Endothelial cell of umbilical vein (primary cell): ENCODE data around the gene SLC18A3. TPM values are rescaled to one million over a fixed set of nuclear protein-coding genes. Genes with fewer than 3 reads are reported as not detected.

Experiments
- BruUV-seq: library from RNA; stranded (reverse); fragments of 400-500 nt; replicated peaks from 2 replicates; lab custom pipeline; 2021; lab: Mats Ljungman, UMichigan
- CTCF ChIA-PET: fragments of 300-600, 350-600 bp; sonication (Branson Sonifier 250); formaldehyde crosslinking; loops from one replicate; lab custom pipeline; 2021; ENCODE audit warnings: antibody characterized with exemption, inconsistent platforms; lab: Charles Lee
- POLR2A ChIA-PET: fragments of 300-600, 350-600 bp; sonication (Branson Sonifier 250); formaldehyde crosslinking; loops from one replicate; lab custom pipeline; 2021; ENCODE audit warnings: antibody characterized with exemption, inconsistent platforms; lab: Charles Lee
- DNase-seq: peaks from one replicate; pipeline ENCODE4 v3.0.0-alpha.2; 2011; ENCODE audit warnings: low read depth, low spot score
- FAIRE-seq: peaks from 2 replicates; lab custom pipeline; 2011; peaks lifted over from hg19 to GRCh38; lab: Jason Lieb, UNC
- H2AFZ ChIP-seq: 2 replicates; pipeline ENCODE4 v1.6.0; 2012; ENCODE audit warnings: low read depth, low read length, control low read depth, inconsistent platforms
- H3K27ac ChIP-seq: 2 replicates; pipeline ENCODE4 v1.5.1; 2011; ENCODE audit warnings: low read depth, mild to moderate bottlenecking, control low read depth, low read length, moderate library complexity; ENCODE audit not compliant: insufficient read depth
- H3K27me3 ChIP-seq, 2 experiments: 2 replicates each; pipeline versions ENCODE4 v1.6.0 to v1.6.1; 2011; ENCODE audit warnings: low read length in 2 of 2, mixed read lengths in 1 of 2; ENCODE audit not compliant: control insufficient read depth in 2 of 2, insufficient read depth in 2 of 2
- H3K36me3 ChIP-seq, 2 experiments: 2 replicates in 1 of 2; 3 replicates in 1 of 2; pipeline ENCODE4 v1.5.1; 2011; ENCODE audit warnings: low read length in 2 of 2, mild to moderate bottlenecking in 1 of 2, moderate library complexity in 1 of 2; ENCODE audit not compliant: control insufficient read depth in 2 of 2, insufficient read depth in 2 of 2; ENCODE audit errors: extremely low read depth in 1 of 2
- H3K4me1 ChIP-seq: 3 replicates; pipeline ENCODE4 v1.5.1; 2011; ENCODE audit warnings: mild to moderate bottlenecking, low read length; ENCODE audit not compliant: control insufficient read depth, insufficient read depth; ENCODE audit errors: extremely low read depth
- H3K4me2 ChIP-seq: 2 replicates; pipeline ENCODE4 v1.6.1; 2011; ENCODE audit warnings: low read length, control low read depth, mixed read lengths; ENCODE audit not compliant: insufficient read depth
- H3K4me3 ChIP-seq, 3 experiments: fragments of 200-600 bp in 1 of 3; sonication (generic), shearing (Covaris generic) in 1 of 3; replicated peaks in 1 of 3; 2 replicates each; pipeline ENCODE4 v1.5.1; 2011 to 2016; ENCODE audit warnings: control low read depth in 3 of 3, low read length in 3 of 3, mild to moderate bottlenecking in 2 of 3, inconsistent platforms in 1 of 3, low read depth in 1 of 3, moderate library complexity in 1 of 3; ENCODE audit not compliant: insufficient read depth in 1 of 3
- H3K79me2 ChIP-seq: 2 replicates; pipeline ENCODE4 v1.6.0; 2012; ENCODE audit warnings: low read length, inconsistent platforms; ENCODE audit not compliant: control insufficient read depth, insufficient read depth
- H3K9ac ChIP-seq: replicated peaks from 2 replicates; pipeline ENCODE3; 2011; ENCODE audit warnings: low read length, control low read depth; ENCODE audit not compliant: insufficient read depth; ENCODE audit errors: extremely low read depth
- H3K9me1 ChIP-seq: replicated peaks from 3 replicates; pipeline ENCODE4 v1.6.0; 2011; ENCODE audit warnings: mild to moderate bottlenecking, low read length; ENCODE audit not compliant: control insufficient read depth, insufficient read depth; ENCODE audit errors: extremely low read depth
- H3K9me3 ChIP-seq: replicated peaks from 2 replicates; pipeline ENCODE4 v1.5.1; 2012; ENCODE audit warnings: low read length, inconsistent platforms; ENCODE audit not compliant: control insufficient read depth, insufficient read depth
- H4K20me1 ChIP-seq: replicated peaks from 2 replicates; pipeline ENCODE3; 2011; ENCODE audit warnings: mild to moderate bottlenecking, low read length; ENCODE audit not compliant: control insufficient read depth, insufficient read depth; ENCODE audit errors: extremely low read depth
- CTCF ChIP-seq, 2 donors: IDR thresholded peaks; 1 replicate in 1 of 2; 2 replicates in 1 of 2; pipeline ENCODE4 v1.5.1; 2011; ENCODE audit warnings: low read length in 2 of 2, mild to moderate bottlenecking in 2 of 2, moderate library complexity in 2 of 2, control low read depth in 1 of 2, inconsistent platforms in 1 of 2, low read depth in 1 of 2; ENCODE audit not compliant: insufficient read depth in 1 of 2; ENCODE audit errors: extremely low read depth in 1 of 2
- EZH2 ChIP-seq: IDR thresholded peaks from 2 replicates; pipeline ENCODE4 v1.6.1; 2012; ENCODE audit warnings: borderline replicate concordance, low read depth, mild to moderate bottlenecking, moderate library complexity, low read length, inconsistent platforms; ENCODE audit not compliant: severe bottlenecking
- FOS ChIP-seq: IDR thresholded peaks from 2 replicates; pipeline ENCODE4 v1.6.1; 2011; ENCODE audit warnings: mild to moderate bottlenecking, low read length, moderate library complexity, borderline replicate concordance; ENCODE audit not compliant: insufficient read depth
- GATA2 ChIP-seq: IDR thresholded peaks from 2 replicates; pipeline ENCODE4 v1.7.0; 2011; ENCODE audit warnings: low read depth, mild to moderate bottlenecking, moderate library complexity, mixed read lengths, low read length; ENCODE audit not compliant: insufficient read length, insufficient read depth
- JUN ChIP-seq: IDR thresholded peaks from 2 replicates; pipeline ENCODE4 v1.6.1; 2011; ENCODE audit warnings: borderline replicate concordance, low read depth; ENCODE audit not compliant: insufficient read length, insufficient read depth
- MAX ChIP-seq: IDR thresholded peaks from 2 replicates; pipeline ENCODE4 v1.6.1; 2011; ENCODE audit not compliant: insufficient read depth, insufficient read length
- MYC ChIP-seq: IDR thresholded peaks from one replicate; pipeline ENCODE4 v1.6.1; 2011; ENCODE audit warnings: mild to moderate bottlenecking, low read depth, low read length
- POLR2A ChIP-seq: IDR thresholded peaks from 2 replicates; pipeline ENCODE4 v1.6.1; 2012; ENCODE audit warnings: low read depth, mild to moderate bottlenecking, control low read depth, low read length
- POLR2AphosphoS5 ChIP-seq: IDR thresholded peaks from 2 replicates; pipeline ENCODE4 v1.6.1; 2012; ENCODE audit warnings: low read depth, mild to moderate bottlenecking, control low read depth, low read length, moderate library complexity; ENCODE audit not compliant: insufficient read depth
- dilution Hi-C: fragments of 300-500 bp; cut with MboI; formaldehyde crosslinking; loops from one replicate; pipeline ENCODE4 v1.15.0; 2019; ENCODE audit warnings: low sequenced_read_pairs; ENCODE audit not compliant: extremely low pct_ligation_motif_present
- intact Hi-C: fragments of 100-400 bp; cut with micrococcal nuclease; formaldehyde crosslinking; loops from one replicate; pipeline ENCODE4 v1.10.0; 2022
- polyA plus RNA-seq, 4 experiments: library from polyadenylated mRNA; depleted of rRNA in 3 of 4; stranded (reverse) in 3 of 4; unstranded in 1 of 4; fragments of >200 nt; gene quantifications; 2 replicates each; pipeline versions ENCODE4 v1.2.1 to v1.2.3, GENCODE V29; 2011 to 2012; ENCODE audit warnings: missing spikeins in 1 of 4
- total RNA-seq: library from RNA; stranded (reverse); gene quantifications from 2 replicates; pipeline ENCODE4 v1.2.3, GENCODE V29; 2021

The SLC18A3 gene
- total and polyA plus RNA-seq, 2 donors (not counting 3 experiments of a cell fraction or from before 2014, with no cell fraction given), result not detected

GRCh38 chr10:49564461-49565009 is 45.6 kb upstream of the SLC18A3 start:
- H2AFZ ChIP-seq, result no peak overlapping the region
- no peaks in the 10 kb centered on the region for H3K9me1 ChIP-seq
- H3K9ac ChIP-seq, result no peak overlapping the region
- H3K4me3 ChIP-seq, result no peak overlapping the region
- no peak overlapping the region for H3K27ac ChIP-seq
- ChIA-PET CTCF (interaction anchor here (1.1 to 1.4 kb wide), 2 partner anchors 29 to 30 kb away, joined by 5 read pairs; no protein-coding TSS in a partner anchor), POLR2A (no interaction called here)
- TF ChIP-seq MAX (no peak), FOS (no peak), POLR2AphosphoS5 (no peak), JUN (no peak), POLR2A (no peak), EZH2 (no peak), GATA2 (no peak), CTCF (IDR thresholded peaks at IDR 0.05; ENCODE audit: extremely low read depth in 1 of 2, insufficient read depth in 1 of 2, low read depth in 1 of 2, low read length in 2 of 2) (no peak), MYC (no peak)
- dilution Hi-C loops, result no loop called here
- intact Hi-C loops, result no loop called here
- H3K9me3 ChIP-seq, result no peaks in the 10 kb centered on the region
- no peaks in the 10 kb centered on the region for H3K79me2 ChIP-seq
- peaks cover 3 to 6% of the 10 kb centered on the region in 2 experiments for H3K27me3 ChIP-seq
- H4K20me1 ChIP-seq, result no peaks in the 10 kb centered on the region
- no peak overlapping the region for H3K4me2 ChIP-seq
- DNase-seq (no peak), FAIRE-seq (no peak)
- no TSS peak for BruUV-seq
- no peaks in the 10 kb centered on the region for H3K4me1 ChIP-seq
- no peaks in the 10 kb centered on the region for H3K36me3 ChIP-seq
